ENCODE data around the gene PRKN. TPM values are rescaled to one million over a fixed set of nuclear protein-coding genes. Genes with fewer than 3 reads are reported as not detected.

PRKN gene
- total RNA-seq, 1 donor from 2014 or later = 2.8 TPM

DNA sequence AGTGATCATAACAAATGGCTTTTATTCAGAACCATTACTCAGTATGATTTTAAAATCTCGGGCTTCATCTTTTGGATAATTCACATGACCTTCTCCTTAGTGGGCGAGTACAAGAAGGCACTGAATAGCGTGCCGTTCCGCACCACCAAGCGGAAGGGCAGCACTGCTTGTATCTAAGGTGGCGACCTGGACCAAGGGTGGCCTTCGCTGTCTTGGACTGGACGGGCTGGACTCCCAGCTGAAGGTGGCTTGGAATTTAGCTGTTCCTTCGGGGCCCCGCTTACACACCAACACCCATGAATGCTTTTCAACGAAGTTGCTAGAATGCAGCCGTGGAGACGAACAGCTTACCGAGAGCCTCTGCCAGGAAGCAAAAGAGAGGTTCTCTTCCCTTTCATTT lies 1285.1 kb downstream of the PRKN start:
- Histone ChIP-seq H2AFZ (replicated peaks) (no peak overlapping the region), H3K9me3 (ENCODE audit: low read depth) (no peaks in the 10 kb centered on the region), H3K4me1 (peaks cover 51% of the 10 kb centered on the region), H3K4me2 (no peak overlapping the region), H3K9ac (no peak overlapping the region), H3K36me3 (no peaks in the 10 kb centered on the region), H3F3A (ENCODE audit: low read depth) (peaks cover 29% of the 10 kb centered on the region), H3K79me2 (ENCODE audit: low read depth) (no peaks in the 10 kb centered on the region), H3K27me3 (no peaks in the 10 kb centered on the region), H3K4me3 (no peak overlapping the region), H3K27ac (no peak overlapping the region), H4K20me1 (ENCODE audit: low read depth) (no peaks in the 10 kb centered on the region)
- no peak for DNase-seq (ENCODE audit: low spot score)
- H3K36me3 Mint-ChIP-seq = peaks cover 6% of the 10 kb centered on the region
- peaks cover 11% of the 10 kb centered on the region for H3K9me3 Mint-ChIP-seq
- TF ChIP-seq EZH2 (IDR thresholded peaks at IDR 0.05) (no peak), EZH2phosphoT487 (IDR thresholded peaks at IDR 0.05) (no peak)
- TF ChIP-seq, protein P1, sequence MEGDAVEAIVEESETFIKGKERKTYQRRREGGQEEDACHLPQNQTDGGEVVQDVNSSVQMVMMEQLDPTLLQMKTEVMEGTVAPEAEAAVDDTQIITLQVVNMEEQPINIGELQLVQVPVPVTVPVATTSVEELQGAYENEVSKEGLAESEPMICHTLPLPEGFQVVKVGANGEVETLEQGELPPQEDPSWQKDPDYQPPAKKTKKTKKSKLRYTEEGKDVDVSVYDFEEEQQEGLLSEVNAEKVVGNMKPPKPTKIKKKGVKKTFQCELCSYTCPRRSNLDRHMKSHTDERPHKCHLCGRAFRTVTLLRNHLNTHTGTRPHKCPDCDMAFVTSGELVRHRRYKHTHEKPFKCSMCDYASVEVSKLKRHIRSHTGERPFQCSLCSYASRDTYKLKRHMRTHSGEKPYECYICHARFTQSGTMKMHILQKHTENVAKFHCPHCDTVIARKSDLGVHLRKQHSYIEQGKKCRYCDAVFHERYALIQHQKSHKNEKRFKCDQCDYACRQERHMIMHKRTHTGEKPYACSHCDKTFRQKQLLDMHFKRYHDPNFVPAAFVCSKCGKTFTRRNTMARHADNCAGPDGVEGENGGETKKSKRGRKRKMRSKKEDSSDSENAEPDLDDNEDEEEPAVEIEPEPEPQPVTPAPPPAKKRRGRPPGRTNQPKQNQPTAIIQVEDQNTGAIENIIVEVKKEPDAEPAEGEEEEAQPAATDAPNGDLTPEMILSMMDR (IDR thresholded peaks at IDR 0.05) = no peak
- H3K4me1 Mint-ChIP-seq = peaks cover 66% of the 10 kb centered on the region
- H3K27ac Mint-ChIP-seq = peak overlapping the region; percentile 93
- peaks cover 3% of the 10 kb centered on the region for H3K27me3 Mint-ChIP-seq (ENCODE audit: insufficient read depth, low read depth)
- H3K4me3 Mint-ChIP-seq = no peak overlapping the region

DNA sequence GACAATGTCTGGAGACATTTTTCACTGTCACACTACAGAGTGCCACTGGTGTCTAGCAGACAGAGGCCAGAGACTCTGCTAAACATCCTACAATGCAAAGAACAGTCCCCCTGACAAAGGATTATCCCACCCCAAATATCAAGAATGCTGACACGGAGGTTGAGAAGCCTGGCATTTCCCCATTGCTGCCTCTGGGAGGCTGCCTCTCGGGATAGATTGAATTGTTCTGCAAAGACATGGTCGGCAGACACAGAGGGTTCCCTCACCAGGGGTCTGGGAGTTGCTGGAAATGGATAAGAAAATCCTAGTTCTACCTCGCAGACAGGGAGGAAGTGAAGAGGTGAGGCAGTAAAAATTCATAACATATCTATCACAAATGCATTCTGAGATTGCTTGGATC lies 1287.3 kb downstream of the PRKN start:
- Histone ChIP-seq H2AFZ (replicated peaks) (no peak overlapping the region), H4K20me1 (ENCODE audit: low read depth) (no peaks in the 10 kb centered on the region), H3K9ac (no peak overlapping the region), H3K79me2 (ENCODE audit: low read depth) (no peaks in the 10 kb centered on the region), H3K4me1 (peaks cover 34% of the 10 kb centered on the region), H3F3A (ENCODE audit: low read depth) (peaks cover 15% of the 10 kb centered on the region), H3K9me3 (ENCODE audit: low read depth) (no peaks in the 10 kb centered on the region), H3K4me3 (no peak overlapping the region), H3K27me3 (no peaks in the 10 kb centered on the region), H3K4me2 (no peak overlapping the region), H3K27ac (no peak overlapping the region), H3K36me3 (no peaks in the 10 kb centered on the region)
- Mint-ChIP-seq H3K4me1 (peaks cover 56% of the 10 kb centered on the region), H3K27me3 (ENCODE audit: insufficient read depth, low read depth) (peaks cover 3% of the 10 kb centered on the region), H3K27ac (peak overlapping the region; percentile 18), H3K36me3 (peaks cover 6% of the 10 kb centered on the region), H3K9me3 (peaks cover 16% of the 10 kb centered on the region), H3K4me3 (no peak overlapping the region)
- no peak for DNase-seq (ENCODE audit: low spot score)
- no peak for TF ChIP-seq EZH2phosphoT487 (IDR thresholded peaks at IDR 0.05)
- TF ChIP-seq, protein P1 (IDR thresholded peaks at IDR 0.05) = no peak
- TF ChIP-seq EZH2 (IDR thresholded peaks at IDR 0.05) = no peak

DNA sequence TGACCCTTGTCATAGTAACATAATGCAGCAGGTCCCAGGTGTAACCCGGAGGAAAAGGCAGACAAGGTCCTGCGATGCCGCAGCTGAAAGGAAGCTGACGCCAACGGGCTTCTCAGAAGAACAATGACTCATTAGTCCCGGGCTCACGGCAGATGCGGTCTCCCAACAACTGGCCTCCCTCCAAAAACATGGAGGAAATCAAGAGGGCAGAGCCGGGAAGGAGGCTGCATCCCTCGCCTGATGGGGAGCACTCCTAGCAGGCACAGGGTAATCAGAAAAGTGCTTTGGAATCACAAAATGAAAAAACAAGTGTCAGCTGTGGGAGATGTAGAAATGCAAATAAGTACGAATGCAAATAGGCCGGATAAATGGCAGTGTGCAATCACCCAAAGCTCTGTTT lies 1288.5 kb downstream of the PRKN start:
- peaks cover 16% of the 10 kb centered on the region for H3K9me3 Mint-ChIP-seq
- peaks cover 3% of the 10 kb centered on the region for H3K27me3 Mint-ChIP-seq (ENCODE audit: insufficient read depth, low read depth)
- Histone ChIP-seq H3K4me1 (peaks cover 34% of the 10 kb centered on the region), H3K9ac (no peak overlapping the region), H3K9me3 (ENCODE audit: low read depth) (no peaks in the 10 kb centered on the region), H3K4me3 (no peak overlapping the region), H4K20me1 (ENCODE audit: low read depth) (no peaks in the 10 kb centered on the region), H3F3A (ENCODE audit: low read depth) (peaks cover 16% of the 10 kb centered on the region), H2AFZ (replicated peaks) (no peak overlapping the region), H3K27me3 (no peaks in the 10 kb centered on the region), H3K79me2 (ENCODE audit: low read depth) (no peaks in the 10 kb centered on the region), H3K27ac (no peak overlapping the region), H3K36me3 (no peaks in the 10 kb centered on the region), H3K4me2 (no peak overlapping the region)
- no peak for DNase-seq (ENCODE audit: low spot score)
- no peak overlapping the region for H3K4me3 Mint-ChIP-seq
- TF ChIP-seq EZH2phosphoT487 (IDR thresholded peaks at IDR 0.05) = no peak
- no peak for TF ChIP-seq EZH2 (IDR thresholded peaks at IDR 0.05)
- TF ChIP-seq, protein P1 (IDR thresholded peaks at IDR 0.05) = no peak
- H3K27ac Mint-ChIP-seq = no peak overlapping the region
- H3K4me1 Mint-ChIP-seq = peaks cover 56% of the 10 kb centered on the region
- H3K36me3 Mint-ChIP-seq = peaks cover 6% of the 10 kb centered on the region

Measured in neural progenitor cell (in vitro differentiated cells).